Measurements from ENCODE around the gene NRXN2.

The NRXN2 gene

GRCh38 chr11:64628596-64628995, 94.4 kb downstream of the NRXN2 start:
- no peak for DNase-seq (ENCODE audit: low read depth in 2 of 2)

DNA sequence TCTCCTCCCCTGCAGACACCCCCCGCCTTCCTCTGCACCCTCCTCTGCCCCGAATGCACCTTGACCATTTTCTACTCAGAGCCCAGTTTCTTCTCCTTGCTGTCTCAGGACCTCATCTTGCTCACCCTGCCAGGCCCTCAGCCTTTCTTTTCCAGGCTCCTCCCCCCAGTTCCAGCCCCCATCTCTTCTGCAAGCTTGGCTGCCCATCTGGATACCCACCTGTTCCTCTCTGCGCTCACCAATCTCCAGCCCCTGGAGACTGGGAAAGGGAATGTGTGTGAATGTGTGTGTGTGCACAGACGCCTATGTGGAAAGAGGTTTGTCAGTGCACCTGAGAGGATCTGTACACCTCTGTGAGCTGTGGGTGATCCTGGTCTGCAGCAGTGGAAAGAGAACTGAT, 95.6 kb downstream of the NRXN2 start:
- DNase-seq (ENCODE audit: low read depth in 2 of 2): no peak

GRCh38 chr11:64626637-64627036, 96.4 kb downstream of the NRXN2 start:
- DNase-seq (ENCODE audit: low read depth in 2 of 2): no peak

- no peak for DNase-seq (ENCODE audit: low read depth in 2 of 2)
Observed at GRCh38 chr11:64624883-64625481, 98.0 kb downstream of the NRXN2 start.

GRCh38 chr11:64622681-64623080, 100.3 kb downstream of the NRXN2 start:
- DNase-seq (ENCODE audit: low read depth in 2 of 2): no peak

DNA sequence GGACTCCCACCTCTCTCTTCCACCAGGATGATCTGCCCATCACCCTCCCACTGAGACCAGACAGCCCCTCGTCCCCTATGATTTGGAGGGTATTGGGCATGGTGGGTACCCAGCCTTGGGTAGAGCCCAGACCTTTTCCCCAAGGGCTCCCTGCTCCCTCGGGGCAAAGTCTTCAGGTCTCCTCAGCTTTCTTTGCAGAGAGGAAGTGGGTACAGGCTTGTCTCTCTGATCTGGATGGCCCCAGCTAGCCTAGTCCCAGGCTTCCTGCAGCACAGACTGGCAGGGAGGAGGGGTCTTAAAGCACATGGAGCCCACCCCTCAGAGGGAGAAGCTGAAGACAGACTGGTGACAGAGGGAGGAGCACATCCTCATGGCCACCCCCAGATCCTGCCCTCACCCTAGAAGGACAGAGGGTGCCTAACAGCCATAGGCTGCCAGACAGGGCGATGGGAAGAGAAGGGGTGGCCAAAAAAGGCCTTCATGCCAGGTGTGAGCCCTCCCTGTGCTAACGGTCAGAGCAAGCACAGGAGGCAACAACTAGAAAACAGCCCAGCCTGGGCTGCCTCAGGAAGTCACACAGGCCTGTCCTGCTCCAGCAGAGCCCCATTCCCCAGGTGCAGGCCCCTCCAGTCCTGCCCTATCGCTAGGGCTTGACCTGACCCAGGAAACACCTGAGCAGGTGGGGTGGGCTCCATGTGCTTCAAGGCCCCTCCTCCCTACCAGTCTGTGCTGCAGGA, 101.5 kb downstream of the NRXN2 start:
- DNase-seq (ENCODE audit: low read depth in 2 of 2): no peak

GRCh38 chr11:64620381-64620971, 102.5 kb downstream of the NRXN2 start:
- no peak for DNase-seq (ENCODE audit: low read depth in 2 of 2)

DNA sequence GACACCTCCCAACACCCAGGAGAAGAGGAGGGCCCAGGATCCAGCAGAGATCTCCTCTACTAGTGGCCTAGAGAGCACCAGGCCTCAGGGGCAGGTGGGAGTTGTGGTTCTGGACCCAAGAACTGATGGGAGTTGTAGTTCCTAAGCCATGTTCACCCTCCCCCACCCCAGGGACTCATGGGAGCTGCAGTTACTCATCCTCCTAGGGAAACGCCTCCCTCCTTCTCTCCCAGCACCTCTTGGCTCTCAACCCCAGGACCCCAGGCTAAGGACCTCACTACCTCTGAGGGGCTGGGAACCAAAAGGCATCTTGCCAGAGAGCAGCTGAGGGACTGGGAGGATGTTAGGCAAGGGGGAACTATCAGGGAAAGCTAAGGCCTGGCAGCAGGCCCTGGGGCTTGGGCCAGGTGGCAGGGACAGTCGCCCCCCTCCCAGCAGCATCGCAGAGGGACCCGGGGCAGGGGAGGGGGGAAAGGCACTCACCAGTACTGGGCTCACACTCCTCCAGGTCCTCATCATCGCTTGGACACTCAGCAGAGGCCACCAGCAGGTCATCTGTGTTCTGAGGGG, 103.1 kb downstream of the NRXN2 start:
- DNase-seq (ENCODE audit: low read depth in 2 of 2): no peak

GRCh38 chr11:64619196-64619595, 103.8 kb downstream of the NRXN2 start:
- no peak for DNase-seq (ENCODE audit: low read depth in 2 of 2)

- DNase-seq (ENCODE audit: low read depth in 2 of 2): no peak
Observed at GRCh38 chr11:64616817-64617216, 106.2 kb downstream of the NRXN2 start.

- no peak for DNase-seq (ENCODE audit: low read depth in 2 of 2)
Observed at GRCh38 chr11:64614917-64615316, 108.1 kb downstream of the NRXN2 start.

DNA sequence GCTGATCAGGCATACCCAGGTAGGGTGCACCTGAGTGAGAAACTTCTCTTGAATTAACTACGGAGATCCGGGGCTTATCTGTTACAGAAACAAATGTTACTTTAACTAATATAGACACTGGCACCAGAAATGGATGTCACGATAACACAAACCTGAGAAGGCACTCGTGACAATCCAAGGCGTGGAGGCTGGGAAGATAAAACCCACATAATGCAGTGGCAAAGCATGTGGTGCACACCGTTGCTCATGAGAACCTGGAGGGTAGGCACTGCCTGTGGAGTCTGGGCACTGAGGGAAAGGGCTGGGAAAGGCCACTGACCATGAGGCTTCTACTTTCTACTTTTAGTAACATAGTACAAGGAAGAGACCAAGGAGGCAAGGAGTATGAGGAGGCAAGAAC, 109.3 kb downstream of the NRXN2 start:
- no peak for DNase-seq (ENCODE audit: low read depth in 2 of 2)

DNA sequence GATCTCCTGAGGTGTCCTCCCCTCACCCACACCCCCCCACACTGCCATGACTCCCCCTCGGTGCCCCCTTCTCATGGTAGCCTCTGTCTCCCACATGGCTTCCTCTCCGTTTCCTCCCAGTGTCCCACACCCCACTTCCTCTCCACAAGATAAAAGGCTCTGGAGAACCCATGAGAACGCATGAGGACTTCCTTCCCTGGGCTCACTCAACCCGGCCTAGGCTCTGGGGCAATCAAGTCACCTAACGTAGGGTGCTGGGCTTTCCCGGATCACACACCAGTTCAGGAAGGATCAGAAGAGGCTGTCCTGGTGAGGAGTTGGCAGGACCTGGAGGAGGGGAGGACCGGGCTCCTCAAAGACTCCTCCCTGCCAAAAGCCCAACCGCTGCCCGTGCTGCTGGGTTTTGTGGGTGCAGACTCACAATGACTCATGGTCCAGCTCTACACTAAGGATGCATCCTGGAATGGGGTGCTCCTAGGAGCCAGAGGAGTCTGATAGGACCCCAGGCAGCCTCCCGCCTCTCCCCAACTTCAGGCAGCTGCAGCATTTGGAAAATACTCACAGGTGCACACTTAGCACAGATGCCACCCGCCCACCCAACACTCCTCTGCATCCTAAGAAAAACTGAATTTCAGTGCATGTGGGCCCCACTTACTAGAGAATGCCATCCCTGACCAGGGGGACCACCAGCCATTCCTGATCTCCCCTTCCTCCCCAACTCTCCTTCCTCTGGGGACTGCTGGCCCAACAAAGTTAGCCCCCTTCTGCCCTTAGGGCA, 110.9 kb downstream of the NRXN2 start:
- DNase-seq (ENCODE audit: low read depth in 2 of 2): no peak

DNA sequence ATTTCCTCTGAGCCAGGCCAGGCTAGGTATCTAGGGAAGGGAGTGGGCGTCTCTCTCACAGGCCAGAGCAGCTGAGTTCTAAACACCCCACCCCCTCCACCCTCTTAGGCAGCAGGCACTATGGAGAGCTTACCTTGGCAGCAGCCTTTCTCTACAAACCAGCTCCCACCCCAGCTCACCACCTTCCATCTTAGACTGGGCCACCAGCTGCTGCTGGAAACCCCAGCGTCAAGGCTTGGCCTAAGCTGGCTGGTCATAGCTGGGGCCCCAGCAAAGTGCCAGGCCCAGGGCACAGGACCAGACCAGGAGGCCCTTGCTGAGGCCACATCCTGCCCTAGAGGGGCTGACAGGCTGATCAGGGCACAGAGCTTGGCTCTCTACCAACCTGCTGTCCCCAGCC, 111.8 kb downstream of the NRXN2 start:
- DNase-seq (ENCODE audit: low read depth in 2 of 2): no peak

- DNase-seq (ENCODE audit: low read depth in 2 of 2): no peak
Observed at GRCh38 chr11:64610596-64610995, 112.4 kb downstream of the NRXN2 start.

DNA sequence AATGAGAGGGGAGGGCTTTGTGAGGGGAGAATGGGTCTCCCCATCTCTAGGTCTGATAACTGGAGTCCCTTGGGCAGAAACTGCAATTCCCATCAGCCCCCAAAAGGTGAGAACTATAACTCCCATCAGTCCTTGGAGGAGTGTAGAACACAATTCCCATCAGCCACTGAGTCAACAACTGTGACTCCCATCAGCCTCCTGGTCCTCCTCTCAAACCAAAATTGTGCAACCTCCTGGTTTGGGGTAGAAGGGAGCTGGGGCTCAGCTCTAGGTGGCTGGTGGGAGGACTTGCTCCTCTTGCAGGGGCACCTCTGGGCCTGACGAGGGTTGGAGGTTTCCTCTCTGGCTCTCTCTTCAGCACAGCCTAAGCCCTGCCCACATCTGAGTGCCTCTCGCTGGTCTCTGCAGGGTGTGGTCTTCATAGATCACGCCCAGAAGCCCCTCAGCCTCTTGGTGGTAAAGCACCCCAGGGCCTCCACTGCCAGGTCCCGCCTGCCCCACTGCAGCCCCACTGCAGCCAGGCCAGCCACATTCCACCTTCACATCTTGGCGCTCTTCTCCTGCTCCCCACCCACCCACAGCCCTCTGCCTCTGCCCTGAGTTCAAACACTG, 113.5 kb downstream of the NRXN2 start:
- no peak for DNase-seq (ENCODE audit: low read depth in 2 of 2)

DNA sequence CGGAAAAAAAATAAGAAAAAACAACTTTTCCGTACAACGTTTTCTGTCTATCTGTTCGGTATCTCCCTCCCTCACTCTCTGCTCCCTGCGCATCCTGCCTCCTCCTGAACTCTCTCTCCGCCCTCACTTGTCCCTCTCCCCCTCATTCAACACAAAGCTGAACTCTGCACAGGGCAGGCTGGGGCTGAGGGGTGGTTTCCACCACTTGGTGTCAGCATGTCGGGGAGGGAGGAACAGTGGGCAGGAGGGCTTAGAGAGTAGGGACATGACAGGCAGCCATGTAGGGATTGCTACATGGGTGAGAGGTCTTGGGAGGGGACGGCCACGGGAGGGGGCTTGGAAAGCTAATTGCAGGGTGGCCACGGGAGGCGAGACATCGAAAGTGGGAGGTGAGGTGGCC, 114.4 kb downstream of the NRXN2 start:
- DNase-seq (ENCODE audit: low read depth in 2 of 2): no peak

DNA sequence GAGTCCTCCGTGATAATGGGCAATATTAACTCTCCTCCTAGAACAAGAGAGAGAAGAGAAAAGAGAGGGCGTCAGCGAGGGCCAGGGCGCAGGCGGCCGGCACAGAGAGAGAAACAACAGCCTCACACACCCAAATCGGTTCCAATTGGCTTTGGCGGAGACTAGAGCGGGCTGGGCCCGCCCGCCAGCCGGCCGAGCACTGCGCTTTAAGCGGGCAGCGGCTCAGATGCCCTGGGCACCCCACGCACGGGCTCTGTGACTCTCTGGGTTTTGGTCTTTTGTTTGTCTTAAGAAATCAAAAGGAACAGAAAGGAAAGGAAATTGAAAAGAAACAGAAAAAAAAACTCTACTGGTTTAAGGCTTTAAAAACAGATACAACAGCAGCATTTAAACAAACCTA, 115.0 kb downstream of the NRXN2 start:
- DNase-seq (ENCODE audit: low read depth in 2 of 2): no peak

DNA sequence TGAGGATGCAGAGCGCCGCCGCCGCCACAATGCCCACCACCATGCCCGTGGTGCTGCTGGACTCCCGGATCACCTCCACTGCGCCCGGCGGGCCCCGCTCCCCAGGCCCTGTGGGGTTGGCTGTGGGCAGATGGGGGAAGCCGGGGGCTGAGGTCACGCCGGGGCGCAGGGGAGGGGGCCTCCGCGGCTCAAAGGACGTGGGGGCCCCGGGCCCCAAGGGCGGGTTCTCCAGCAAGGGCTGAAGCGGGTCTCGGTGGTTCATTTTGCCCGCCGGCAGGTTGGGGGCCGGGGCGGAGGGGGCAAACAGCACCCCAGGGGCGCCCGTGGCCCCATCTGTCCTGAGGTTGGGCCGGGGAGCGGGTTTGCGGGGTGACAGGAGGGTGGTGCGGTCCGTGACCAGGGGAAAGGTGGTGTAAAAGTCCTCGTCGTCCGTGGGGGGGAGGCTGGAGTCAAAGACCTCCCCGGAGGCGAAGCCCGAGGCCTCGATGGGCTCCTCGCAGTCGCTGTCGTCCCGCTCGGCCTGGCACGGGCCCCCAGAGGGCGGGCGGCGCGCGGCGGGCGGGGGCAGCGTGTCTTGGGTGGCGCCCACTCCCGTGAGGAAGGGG, 115.5 kb downstream of the NRXN2 start:
- DNase-seq (ENCODE audit: low read depth in 2 of 2): no peak

- no peak for DNase-seq (ENCODE audit: low read depth in 2 of 2)
Observed at GRCh38 chr11:64606796-64607380, 116.1 kb downstream of the NRXN2 start.
